PC-9 (cell line): ENCODE results near the gene GLCE. TPM values are rescaled to one million over a fixed set of nuclear protein-coding genes. Genes with fewer than 3 reads are reported as not detected.

Source experiments
- BruUV-seq: library from RNA; stranded (reverse); fragments of 400-500 nt; replicated peaks from 2 replicates; lab custom pipeline; 2021; lab: Mats Ljungman, UMichigan
- CTCF ChIA-PET: fragments of 300-600 bp; sonication (Branson Sonifier 250); formaldehyde crosslinking; loops from one replicate; lab custom pipeline; 2022; ENCODE audit warnings: antibody characterized with exemption; lab: Charles Lee
- POLR2A ChIA-PET: fragments of 300-600 bp; sonication (Branson Sonifier 250); formaldehyde crosslinking; loops from one replicate; lab custom pipeline; 2022; ENCODE audit warnings: antibody characterized with exemption; ENCODE audit not compliant: unreplicated experiment; lab: Charles Lee
- DNase-seq, 2 experiments: peaks; one replicate each; pipeline versions ENCODE4 v3.0.0 to v3.0.0-alpha.2; 2015 to 2022; ENCODE audit warnings: mixed read lengths in 1 of 2
- H2AFZ ChIP-seq: fragments of 200-600 bp; sonication (generic); 2 replicates; pipeline ENCODE4 v1.8.1; 2017; ENCODE audit warnings: antibody characterized with exemption
- H3F3A ChIP-seq: fragments of 200-600 bp; sonication (generic); 2 replicates; pipeline ENCODE4 v1.8.1; 2017; ENCODE audit warnings: antibody characterized with exemption, mild to moderate bottlenecking, low read depth; ENCODE audit not compliant: insufficient read depth
- H3K27ac ChIP-seq: fragments of 200-600 bp; sonication (generic); 2 replicates; pipeline ENCODE4 v1.6.1; 2016; ENCODE audit warnings: mixed run types
- H3K27me3 ChIP-seq: fragments of 200-600 bp; sonication (generic); 2 replicates; pipeline ENCODE4 v1.6.1; 2016; ENCODE audit warnings: low read depth, mixed run types; ENCODE audit not compliant: insufficient read depth
- H3K36me3 ChIP-seq: fragments of 200-600 bp; sonication (generic); 2 replicates; pipeline ENCODE4 v1.6.1; 2016; ENCODE audit warnings: low read depth, mixed run types
- H3K4me1 ChIP-seq: fragments of 200-600 bp; sonication (generic); replicated peaks from 2 replicates; pipeline ENCODE4 v1.6.1; 2016; ENCODE audit warnings: mixed run types; ENCODE audit not compliant: insufficient read depth
- H3K4me2 ChIP-seq: fragments of 200-600 bp; sonication (generic); 2 replicates; pipeline ENCODE4 v1.6.1; 2017; ENCODE audit warnings: mixed run types
- H3K4me3 ChIP-seq: fragments of 200-600 bp; sonication (generic); 2 replicates; pipeline ENCODE4 v1.6.1; 2016; ENCODE audit warnings: mixed run types
- H3K79me2 ChIP-seq: fragments of 200-600 bp; sonication (generic); 2 replicates; pipeline ENCODE4 v1.6.1; 2017; ENCODE audit warnings: low read depth, mixed run types
- H3K9me2 ChIP-seq: fragments of 200-600 bp; sonication (generic); 2 replicates; pipeline ENCODE4 v1.8.1; 2017; ENCODE audit warnings: mild to moderate bottlenecking; ENCODE audit not compliant: insufficient read depth
- H3K9me3 ChIP-seq: fragments of 200-600 bp; sonication (generic); 2 replicates; pipeline ENCODE4 v1.8.1; 2016; ENCODE audit warnings: low read depth; ENCODE audit not compliant: insufficient read depth
- H4K20me1 ChIP-seq: fragments of 200-600 bp; sonication (generic); 2 replicates; pipeline ENCODE4 v1.8.1; 2017; ENCODE audit not compliant: insufficient read depth
- EZH2 ChIP-seq: fragments of 200-600 bp; sonication (generic); IDR thresholded peaks from 2 replicates; pipeline ENCODE4 v1.8.0; 2017; ENCODE audit warnings: antibody characterized with exemption, low read depth
- intact Hi-C: fragments of 100-400 bp; cut with micrococcal nuclease; formaldehyde crosslinking; loops from one replicate; pipeline ENCODE4 v1.10.0; 2022; ENCODE audit not compliant: unreplicated experiment
- total RNA-seq: library from RNA; stranded (reverse); gene quantifications from 2 replicates; pipeline ENCODE4 v1.2.3, GENCODE V29; 2021
- TF ChIP-seq, protein P1 (sequence below): fragments of 200-600 bp; sonication (generic); conservative IDR thresholded peaks from 2 replicates; pipeline ENCODE4 v1.6.1; 2017; ENCODE audit warnings: mixed run types, antibody characterized with exemption, mild to moderate bottlenecking, moderate library complexity

The GLCE gene
- total RNA-seq, 1 experiment from 2014 or later = 31.3 TPM

GRCh38 chr15:69189157-69189556 lies 28.7 kb downstream of the GLCE start:
- H3K79me2 ChIP-seq = peaks cover 15% of the 10 kb centered on the region; the same call in 1 of the 2 replicates

GRCh38 chr15:69190091-69190490 lies 29.7 kb downstream of the GLCE start:
- H3K27ac ChIP-seq = no peak overlapping the region
- intact Hi-C loops = no loop called here
- H3K9me2 ChIP-seq = no peaks in the 10 kb centered on the region
- H3K4me1 ChIP-seq = no peaks in the 10 kb centered on the region
- no TSS peak for BruUV-seq
- H3K27me3 ChIP-seq = no peaks in the 10 kb centered on the region
- CTCF ChIA-PET = no interaction called here
- H3K79me2 ChIP-seq = peaks cover 15% of the 10 kb centered on the region; the same call in 1 of the 2 replicates
- POLR2A ChIA-PET = no interaction called here
- no peak for DNase-seq
- no peak overlapping the region for H2AFZ ChIP-seq
- H4K20me1 ChIP-seq = no peaks in the 10 kb centered on the region
- H3K4me2 ChIP-seq = no peak overlapping the region
- TF ChIP-seq, protein P1, sequence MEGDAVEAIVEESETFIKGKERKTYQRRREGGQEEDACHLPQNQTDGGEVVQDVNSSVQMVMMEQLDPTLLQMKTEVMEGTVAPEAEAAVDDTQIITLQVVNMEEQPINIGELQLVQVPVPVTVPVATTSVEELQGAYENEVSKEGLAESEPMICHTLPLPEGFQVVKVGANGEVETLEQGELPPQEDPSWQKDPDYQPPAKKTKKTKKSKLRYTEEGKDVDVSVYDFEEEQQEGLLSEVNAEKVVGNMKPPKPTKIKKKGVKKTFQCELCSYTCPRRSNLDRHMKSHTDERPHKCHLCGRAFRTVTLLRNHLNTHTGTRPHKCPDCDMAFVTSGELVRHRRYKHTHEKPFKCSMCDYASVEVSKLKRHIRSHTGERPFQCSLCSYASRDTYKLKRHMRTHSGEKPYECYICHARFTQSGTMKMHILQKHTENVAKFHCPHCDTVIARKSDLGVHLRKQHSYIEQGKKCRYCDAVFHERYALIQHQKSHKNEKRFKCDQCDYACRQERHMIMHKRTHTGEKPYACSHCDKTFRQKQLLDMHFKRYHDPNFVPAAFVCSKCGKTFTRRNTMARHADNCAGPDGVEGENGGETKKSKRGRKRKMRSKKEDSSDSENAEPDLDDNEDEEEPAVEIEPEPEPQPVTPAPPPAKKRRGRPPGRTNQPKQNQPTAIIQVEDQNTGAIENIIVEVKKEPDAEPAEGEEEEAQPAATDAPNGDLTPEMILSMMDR = no peak
- TF ChIP-seq EZH2 = no peak
- no peaks in the 10 kb centered on the region for H3F3A ChIP-seq
- no peak overlapping the region for H3K4me3 ChIP-seq
- H3K36me3 ChIP-seq = peaks cover 3% of the 10 kb centered on the region; the same call in 1 of the 2 replicates
- no peaks in the 10 kb centered on the region; the same call in 1 of the 2 replicates for H3K9me3 ChIP-seq

More at GRCh38 chr15:69189157-69189556, 28.7 kb downstream of the GLCE start:
- BruUV-seq = no TSS peak
- Histone ChIP-seq H3F3A (no peaks in the 10 kb centered on the region), H4K20me1 (no peaks in the 10 kb centered on the region), H2AFZ (no peak overlapping the region), H3K27me3 (no peaks in the 10 kb centered on the region), H3K9me2 (no peaks in the 10 kb centered on the region), H3K4me2 (no peak overlapping the region), H3K27ac (no peak overlapping the region), H3K4me1 (no peaks in the 10 kb centered on the region), H3K36me3 (peaks cover 3% of the 10 kb centered on the region; the same call in 1 of the 2 replicates), H3K9me3 (no peaks in the 10 kb centered on the region; the same call in 1 of the 2 replicates), H3K4me3 (no peak overlapping the region)
- CTCF ChIA-PET = no interaction called here
- intact Hi-C loops = no loop called here
- POLR2A ChIA-PET = no interaction called here
- DNase-seq = no peak
- TF ChIP-seq, protein P1 = no peak
- TF ChIP-seq EZH2 = no peak

DNA sequence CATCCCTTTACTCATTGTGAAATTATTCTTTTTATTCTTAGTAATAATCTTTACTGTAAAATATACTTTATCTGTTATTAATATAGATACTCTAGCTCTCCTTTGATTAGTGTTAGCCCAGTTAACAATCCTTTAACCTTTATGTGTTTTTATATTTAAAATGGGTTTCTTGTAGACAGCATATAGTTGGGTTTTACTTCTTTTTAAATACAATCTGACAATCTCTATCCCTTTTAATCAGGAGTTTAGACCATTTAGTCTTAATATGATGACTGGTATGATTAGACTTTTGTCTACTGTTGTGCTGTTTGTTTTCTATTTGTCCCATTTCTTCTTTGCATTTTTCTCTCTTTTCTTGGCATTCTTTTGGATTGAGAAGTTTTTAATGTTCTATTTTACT lies 30.1 kb downstream of the GLCE start:
- Histone ChIP-seq H3K27ac (no peak overlapping the region), H2AFZ (no peak overlapping the region), H3K27me3 (no peaks in the 10 kb centered on the region), H3F3A (no peaks in the 10 kb centered on the region), H3K4me3 (no peak overlapping the region), H3K79me2 (peaks cover 15% of the 10 kb centered on the region; the same call in 1 of the 2 replicates), H3K36me3 (peaks cover 3% of the 10 kb centered on the region; the same call in 1 of the 2 replicates), H3K4me1 (no peaks in the 10 kb centered on the region), H3K9me3 (no peaks in the 10 kb centered on the region; the same call in 1 of the 2 replicates), H4K20me1 (no peaks in the 10 kb centered on the region), H3K9me2 (no peaks in the 10 kb centered on the region), H3K4me2 (no peak overlapping the region)
- BruUV-seq = no TSS peak
- POLR2A ChIA-PET = no interaction called here
- intact Hi-C loops = no loop called here
- CTCF ChIA-PET = no interaction called here
- DNase-seq = no peak
- no peak for TF ChIP-seq EZH2
- TF ChIP-seq, protein P1 = no peak
